Measurements from ENCODE around the gene LSP1.

GRCh38 chr11:1846453-1846932 is 6.4 kb upstream of the LSP1 start:
- no peak for TF ChIP-seq CTCF (IDR thresholded peaks at IDR 0.05)
- TF ChIP-seq POLR2AphosphoS5 (IDR thresholded peaks at IDR 0.05), result no peak
- TF ChIP-seq POLR2A (IDR thresholded peaks at IDR 0.05), result no peak
